KOPT-K1 (cell line): ENCODE data around the gene DUSP8.
"Not testable (repeated sequence)": the region's sequence is repeated elsewhere in the genome, so short reads cannot be mapped to it uniquely, and the experiment has no call there.

Experiments
- H3K27ac ChIP-seq: fragments of 200-600 bp; sonication (generic); 2 replicates; pipeline ENCODE4 v1.5.1; 2016; ENCODE audit warnings: antibody characterized with exemption, mild to moderate bottlenecking, low read depth, low read length; ENCODE audit not compliant: poor library complexity, severe bottlenecking
- H3K36me3 ChIP-seq: fragments of 200-600 bp; sonication (generic); 2 replicates; pipeline ENCODE4 v1.5.1; 2017; ENCODE audit warnings: antibody characterized with exemption, mild to moderate bottlenecking, low read length, moderate library complexity; ENCODE audit not compliant: insufficient read depth
- H3K9me3 ChIP-seq: fragments of 200-600 bp; sonication (generic); 2 replicates; pipeline ENCODE4 v1.5.1; 2017; ENCODE audit warnings: antibody characterized with exemption, low read length, mild to moderate bottlenecking; ENCODE audit not compliant: insufficient read depth, poor library complexity, severe bottlenecking

DUSP8 gene

DNA sequence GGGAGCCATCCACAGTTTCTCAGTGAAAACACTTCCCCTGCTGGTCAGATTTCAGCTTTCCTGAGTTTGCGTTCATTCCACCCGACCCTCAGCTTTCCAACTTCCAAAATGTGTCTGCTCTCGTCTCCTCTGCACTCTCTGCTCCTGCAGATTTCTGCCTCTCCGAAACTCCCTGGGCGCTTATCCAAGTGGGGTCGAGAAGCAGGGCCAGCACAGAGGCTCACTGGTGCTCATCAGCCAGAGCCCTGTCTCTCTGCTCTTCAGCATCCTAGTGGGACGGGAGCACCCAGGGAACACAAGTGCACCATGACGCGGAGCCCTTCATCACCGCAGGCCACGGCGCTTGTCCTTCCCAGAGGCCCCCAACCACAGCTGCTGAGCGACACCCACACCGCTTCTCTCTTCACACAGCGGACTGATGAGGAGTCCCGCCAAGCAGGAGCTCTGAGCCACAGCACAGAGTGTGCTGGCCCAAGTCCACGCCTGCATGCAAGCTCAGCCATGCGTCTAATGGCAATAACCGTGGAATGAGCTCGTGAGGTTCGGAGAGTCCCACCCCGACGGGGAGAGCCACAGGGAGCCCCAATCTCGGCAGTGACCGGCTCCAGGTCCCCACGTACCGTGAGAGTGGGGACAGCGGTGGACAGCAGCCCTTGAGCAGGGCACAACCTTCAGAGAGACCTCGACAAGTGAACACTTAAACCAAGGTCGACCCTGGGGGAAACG, 57.6 kb downstream of the DUSP8 start:
- no peak overlapping the region for H3K27ac ChIP-seq
- no peaks in the 10 kb centered on the region for H3K9me3 ChIP-seq
- no peaks in the 10 kb centered on the region for H3K36me3 ChIP-seq

DNA sequence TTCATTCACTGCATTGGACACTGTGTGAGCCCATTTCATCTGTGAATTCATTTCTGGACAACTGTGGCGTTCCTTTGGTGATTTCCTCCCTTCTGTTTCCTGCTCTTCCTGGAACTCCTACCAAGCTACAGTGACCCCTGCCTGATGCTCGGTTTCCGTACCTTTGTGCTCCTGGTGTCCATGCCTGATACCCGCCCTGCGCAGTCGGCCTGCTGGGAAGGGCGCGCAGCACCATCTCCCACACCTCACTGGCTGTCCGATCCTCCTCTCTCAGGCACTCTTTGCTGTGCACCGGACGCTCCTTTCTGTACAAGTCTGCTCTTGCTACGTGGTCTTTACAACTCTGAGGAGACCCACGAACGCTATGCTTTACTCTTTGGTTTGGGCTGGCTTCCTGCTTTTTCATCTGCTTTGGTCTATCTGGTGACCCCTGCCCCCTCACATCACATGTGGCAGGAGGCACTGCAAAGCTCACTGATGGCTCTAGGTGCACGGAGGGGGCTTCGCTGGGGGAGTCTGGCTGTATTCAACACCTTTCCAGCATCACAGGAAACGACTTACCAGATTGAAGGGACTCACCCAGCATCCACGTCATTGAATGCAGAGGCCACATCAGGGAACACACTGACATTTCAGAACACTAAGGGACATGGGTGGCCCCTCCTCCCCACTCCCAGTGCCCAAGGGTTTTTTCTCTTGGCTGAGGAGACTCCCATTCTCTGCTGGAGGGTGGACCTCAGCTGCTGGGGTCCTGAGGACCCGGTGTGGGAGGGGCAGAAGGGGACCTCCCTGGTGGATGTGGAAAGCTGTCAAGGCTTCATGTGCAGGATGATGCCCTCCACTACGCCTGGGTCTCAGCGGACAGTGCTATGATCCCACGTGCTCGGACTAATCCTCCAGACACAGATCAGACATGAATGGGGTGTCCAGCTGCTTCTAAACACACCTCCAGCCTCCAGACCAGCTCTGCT, 58.5 kb downstream of the DUSP8 start:
- no peak overlapping the region for H3K27ac ChIP-seq
- no peaks in the 10 kb centered on the region for H3K36me3 ChIP-seq

GRCh38 chr11:1512531-1513258, 59.4 kb downstream of the DUSP8 start:
- not testable (repeated sequence) for H3K36me3 ChIP-seq, H3K27ac ChIP-seq

More for the DNA sequence above, 58.5 kb downstream of the DUSP8 start:
- no peaks in the 10 kb centered on the region for H3K9me3 ChIP-seq

DNA sequence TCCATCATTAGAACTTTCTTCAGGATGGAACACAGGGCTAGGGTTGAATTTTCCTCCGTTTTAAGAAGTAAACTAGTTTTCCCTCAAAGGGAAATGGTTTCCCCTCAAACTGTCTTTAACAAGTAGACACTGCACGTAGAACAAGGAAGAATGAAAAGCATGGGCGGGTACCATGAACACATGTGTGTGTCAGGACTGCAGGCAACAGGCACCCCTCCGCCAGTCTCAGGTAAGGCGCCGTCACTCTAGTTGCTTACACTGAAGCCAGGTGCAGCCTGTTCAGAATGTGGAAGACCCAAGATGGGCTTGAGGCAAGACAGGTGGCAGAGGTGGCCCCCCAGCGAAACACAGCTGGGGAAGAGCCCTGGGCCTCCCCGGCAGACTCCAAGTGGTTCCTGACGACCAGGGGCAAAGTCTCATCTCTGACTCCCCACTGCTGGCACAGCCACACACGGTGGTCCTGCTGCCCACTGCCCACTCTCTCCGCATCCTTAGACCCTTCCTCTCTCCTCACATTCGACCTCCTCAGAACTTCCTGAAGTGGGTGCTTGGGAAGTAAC, 60.1 kb downstream of the DUSP8 start:
- Histone ChIP-seq H3K9me3 (no peaks in the 10 kb centered on the region), H3K36me3 (no peaks in the 10 kb centered on the region), H3K27ac (no peak overlapping the region)

More at GRCh38 chr11:1512531-1513258, 59.4 kb downstream of the DUSP8 start:
- H3K9me3 ChIP-seq = not testable (repeated sequence)

DNA sequence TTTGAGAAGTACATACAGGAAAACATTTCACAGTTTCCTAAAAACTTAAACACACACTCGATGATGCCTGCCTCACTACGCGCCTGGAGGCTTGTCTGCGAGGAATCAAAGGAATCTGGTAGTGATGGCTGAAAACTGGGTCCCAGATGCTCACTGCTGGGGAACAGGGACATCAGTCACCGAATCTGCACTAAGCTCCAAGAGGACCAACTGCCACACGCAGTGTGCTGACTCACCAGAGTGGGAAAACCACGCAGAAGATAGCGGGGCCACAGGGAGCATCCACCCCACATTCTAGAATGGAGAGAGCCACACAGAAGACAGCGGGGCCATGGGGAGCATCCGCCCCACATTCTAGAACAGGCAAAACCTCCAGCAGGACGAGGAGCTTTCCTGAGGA, 61.1 kb downstream of the DUSP8 start:
- no peaks in the 10 kb centered on the region for H3K9me3 ChIP-seq
- no peaks in the 10 kb centered on the region for H3K36me3 ChIP-seq
- H3K27ac ChIP-seq = no peak overlapping the region

DNA sequence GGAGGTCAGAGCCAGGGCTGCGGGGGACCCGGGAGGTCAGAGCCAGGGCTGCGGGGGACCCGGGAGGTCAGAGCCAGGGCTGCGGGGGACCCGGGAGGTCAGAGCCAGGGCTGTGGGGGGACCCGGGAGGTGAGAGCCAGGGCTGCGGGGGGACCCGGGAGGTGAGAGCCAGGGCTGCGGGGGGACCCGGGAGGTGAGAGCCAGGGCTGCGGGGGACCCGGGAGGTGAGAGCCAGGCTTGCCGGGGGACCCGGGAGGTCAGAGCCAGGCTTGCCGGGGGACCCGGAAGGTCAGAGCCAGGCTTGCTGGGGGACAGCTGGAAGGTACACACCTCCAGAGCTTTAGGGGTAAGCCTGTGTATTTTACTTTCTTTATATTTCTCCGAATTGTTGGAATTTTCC, 61.7 kb downstream of the DUSP8 start:
- H3K9me3 ChIP-seq, H3K36me3 ChIP-seq, H3K27ac ChIP-seq: not testable (repeated sequence)

GRCh38 chr11:1509626-1510255, 62.3 kb downstream of the DUSP8 start:
- H3K36me3 ChIP-seq = no peaks in the 10 kb centered on the region
- no peak overlapping the region for H3K27ac ChIP-seq
- H3K9me3 ChIP-seq = no peaks in the 10 kb centered on the region

DNA sequence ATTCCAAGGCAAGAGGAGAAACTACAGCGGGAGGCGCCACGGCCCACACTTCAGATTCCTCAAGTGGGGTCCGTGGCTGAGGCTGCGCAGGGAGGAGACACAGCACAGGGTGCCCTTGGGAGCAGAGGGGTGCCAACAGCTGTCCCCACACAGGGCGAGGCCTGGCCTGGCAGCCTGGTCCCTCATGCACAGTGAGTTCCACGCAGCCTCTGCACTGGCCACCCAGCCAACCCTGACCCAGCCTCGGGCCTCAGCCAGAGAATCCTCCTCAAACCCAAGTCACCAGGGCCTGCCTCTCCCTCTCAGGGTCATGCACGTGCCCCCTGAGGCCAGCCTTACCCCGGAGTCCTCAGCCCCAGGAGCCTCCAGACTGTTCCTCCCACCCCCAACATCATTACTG, 63.1 kb downstream of the DUSP8 start:
- H3K27ac ChIP-seq = no peak overlapping the region
- no peaks in the 10 kb centered on the region for H3K36me3 ChIP-seq
- H3K9me3 ChIP-seq = no peaks in the 10 kb centered on the region

DNA sequence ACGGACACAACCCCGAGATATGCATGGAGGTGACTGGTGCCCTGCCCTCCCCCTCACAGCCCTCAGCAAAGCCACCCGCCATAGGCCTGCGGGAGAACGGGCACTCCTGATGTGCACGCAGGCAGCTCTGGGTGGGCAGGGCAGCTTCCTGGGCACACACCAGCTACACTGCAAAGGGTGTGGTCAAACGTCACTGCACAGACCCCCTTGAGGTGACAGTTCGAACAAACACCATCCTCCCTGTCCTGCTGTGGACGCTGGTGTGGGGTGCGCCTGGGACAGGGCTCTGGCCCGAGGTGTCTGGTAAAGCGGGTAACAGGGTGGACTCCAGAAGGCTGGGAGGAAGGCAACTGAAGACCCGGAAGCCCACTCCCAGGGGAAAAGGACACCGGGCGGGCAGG, 63.6 kb downstream of the DUSP8 start:
- Histone ChIP-seq H3K27ac (no peak overlapping the region), H3K36me3 (no peaks in the 10 kb centered on the region), H3K9me3 (no peaks in the 10 kb centered on the region)

- Histone ChIP-seq H3K36me3 (no peaks in the 10 kb centered on the region), H3K9me3 (no peaks in the 10 kb centered on the region), H3K27ac (no peak overlapping the region)
Measured at GRCh38 chr11:1507381-1508140, 64.5 kb downstream of the DUSP8 start.

DNA sequence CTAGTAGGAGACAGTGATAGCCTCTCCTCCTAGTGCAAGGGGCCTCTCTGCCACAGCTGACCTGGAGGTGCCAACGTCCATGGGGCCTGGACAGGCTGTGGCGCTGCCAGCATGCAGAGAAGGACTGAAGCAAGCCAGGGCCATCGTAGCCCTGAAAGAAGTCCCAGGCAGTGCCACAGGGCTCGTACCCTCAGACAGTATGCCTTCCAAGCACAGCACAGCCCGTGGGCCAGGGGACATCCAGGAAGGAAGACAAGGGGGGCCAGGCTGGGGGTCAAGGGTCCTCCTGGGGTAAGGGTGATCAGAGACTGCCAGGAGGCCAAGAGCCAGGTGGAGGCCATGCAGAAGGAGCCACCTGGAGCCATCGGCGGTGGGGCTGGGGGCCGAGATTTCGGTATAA, 65.1 kb downstream of the DUSP8 start:
- no peak overlapping the region for H3K27ac ChIP-seq
- H3K36me3 ChIP-seq = no peaks in the 10 kb centered on the region
- no peaks in the 10 kb centered on the region for H3K9me3 ChIP-seq

DNA sequence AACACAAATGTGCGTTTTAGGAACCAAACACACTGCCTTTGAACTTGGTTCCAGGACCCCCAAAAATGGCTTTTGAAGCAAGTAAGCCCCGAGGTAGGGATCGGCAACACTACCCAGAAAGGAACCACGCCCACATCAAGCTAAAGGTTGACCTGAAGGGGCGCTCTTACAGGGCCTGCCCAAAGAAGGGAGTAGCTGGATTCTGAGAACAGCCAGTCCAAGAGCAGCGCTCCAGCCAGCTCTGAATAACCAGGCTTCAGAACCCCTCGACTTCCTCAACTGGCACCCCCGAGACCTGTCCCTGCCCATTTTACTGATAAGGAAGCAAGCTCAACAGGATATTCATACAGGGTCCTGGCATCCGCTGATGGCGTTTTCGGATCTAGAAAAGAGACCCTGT, 66.6 kb downstream of the DUSP8 start:
- H3K36me3 ChIP-seq = no peaks in the 10 kb centered on the region
- no peak overlapping the region for H3K27ac ChIP-seq
- no peaks in the 10 kb centered on the region for H3K9me3 ChIP-seq

DNA sequence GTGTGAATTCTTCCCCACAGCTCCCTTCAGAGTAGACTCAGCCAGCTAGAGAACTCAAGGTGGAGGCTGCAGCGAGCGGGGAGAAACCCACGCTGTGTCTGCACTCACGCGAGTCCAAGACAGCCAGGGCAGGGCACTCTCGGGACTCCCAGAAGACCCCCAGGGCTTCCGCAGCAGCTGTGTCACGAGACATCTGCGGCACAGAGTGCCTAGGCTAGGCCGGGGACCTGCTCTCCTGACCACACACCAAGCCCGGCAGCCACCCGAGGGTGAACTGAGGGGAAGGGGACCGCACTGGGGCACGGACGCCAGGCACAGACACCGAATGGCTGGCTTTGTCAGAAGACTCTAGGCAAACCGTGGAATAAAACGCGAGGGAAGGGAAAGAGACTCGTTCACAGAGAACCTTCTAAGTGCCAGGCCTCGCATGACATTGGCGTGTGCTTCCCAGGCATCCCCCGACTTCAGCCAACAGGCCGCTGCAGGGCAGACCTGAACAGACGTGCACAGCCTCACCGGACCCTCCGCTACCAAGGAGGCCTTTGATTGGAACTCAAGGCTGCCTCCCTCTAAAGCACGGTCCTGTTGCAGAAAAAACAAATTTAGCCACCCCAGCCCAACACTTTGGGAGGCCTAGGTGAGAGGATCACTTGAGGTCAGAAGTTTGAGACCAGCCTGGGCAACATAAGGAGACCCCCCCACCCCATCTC, 67.3 kb downstream of the DUSP8 start:
- Histone ChIP-seq H3K9me3 (no peaks in the 10 kb centered on the region), H3K27ac (no peak overlapping the region), H3K36me3 (no peaks in the 10 kb centered on the region)
